GM19372 (cell line): ENCODE data around the gene ART1.
"Not testable (repeated sequence)": the region's sequence is repeated elsewhere in the genome, so short reads cannot be mapped to it uniquely, and the experiment has no call there.

ENCODE experiments used
- ATAC-seq: cut with Tn5 transposase; IDR thresholded peaks from one replicate; pipeline ENCODE4 v1.9.1; 2021; ENCODE audit warnings: mild to moderate bottlenecking, low read depth, moderate library complexity; ENCODE audit not compliant: unreplicated experiment

The ART1 gene, protein sequence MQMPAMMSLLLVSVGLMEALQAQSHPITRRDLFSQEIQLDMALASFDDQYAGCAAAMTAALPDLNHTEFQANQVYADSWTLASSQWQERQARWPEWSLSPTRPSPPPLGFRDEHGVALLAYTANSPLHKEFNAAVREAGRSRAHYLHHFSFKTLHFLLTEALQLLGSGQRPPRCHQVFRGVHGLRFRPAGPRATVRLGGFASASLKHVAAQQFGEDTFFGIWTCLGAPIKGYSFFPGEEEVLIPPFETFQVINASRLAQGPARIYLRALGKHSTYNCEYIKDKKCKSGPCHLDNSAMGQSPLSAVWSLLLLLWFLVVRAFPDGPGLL

DNA sequence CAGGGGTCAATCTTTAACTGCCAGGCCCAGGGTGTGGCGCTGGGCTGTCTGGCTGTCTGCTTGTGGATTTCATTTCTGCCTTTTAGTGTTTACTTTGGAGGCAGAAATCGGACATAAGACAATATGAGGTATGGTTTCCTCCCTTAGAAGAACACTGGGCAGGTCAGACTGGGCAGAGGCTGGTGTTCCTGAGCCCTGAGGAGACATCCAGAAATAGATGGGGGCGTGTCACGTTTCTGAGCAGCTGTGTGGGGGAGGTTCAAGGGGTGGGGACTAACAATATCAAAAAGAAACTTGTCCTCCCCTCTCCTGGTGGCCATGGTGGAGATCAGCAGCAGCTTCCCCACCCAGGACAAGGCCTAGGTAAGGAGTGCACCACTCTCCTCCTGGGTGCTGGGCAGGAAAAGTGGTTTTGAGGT, at the start of gene ART1:
Gene ART1 (plus strand): TSS at position 312 of the 419 bp plus-strand sequence. CDS start 14,086 bp downstream, outside the sequence.
- no peak for ATAC-seq

GRCh38 chr11:3597743-3598142, 47.2 kb upstream of the ART1 start:
- not testable (repeated sequence) for ATAC-seq

- ATAC-seq = not testable (repeated sequence)
These were observed 44.7 kb upstream of the ART1 start for GRCh38 chr11:3600201-3600600.

DNA sequence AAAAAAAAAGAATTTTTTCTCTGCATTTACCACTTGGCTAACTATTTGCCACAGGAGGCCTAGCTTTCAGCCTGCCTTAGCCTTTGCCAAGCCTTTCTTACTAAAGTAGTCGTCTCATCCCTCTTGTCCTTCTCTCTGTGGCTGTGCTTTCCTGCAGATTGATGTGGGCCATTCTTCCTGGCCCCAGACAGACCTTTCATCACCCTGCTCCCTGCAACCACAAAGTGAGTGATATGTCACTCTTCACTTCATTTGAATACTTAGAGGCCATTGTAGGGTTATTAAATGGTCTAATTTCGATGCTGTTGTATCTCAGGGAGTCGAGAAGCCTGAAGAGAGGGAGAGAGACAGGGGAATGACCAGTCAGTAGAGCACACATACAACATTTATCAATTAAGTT, 40.8 kb upstream of the ART1 start:
- ATAC-seq = no peak

GRCh38 chr11:3605283-3605662, 39.7 kb upstream of the ART1 start:
- ATAC-seq = no peak

GRCh38 chr11:3605771-3606203, 39.1 kb upstream of the ART1 start:
- no peak for ATAC-seq

- ATAC-seq = no peak
These were observed 35.3 kb upstream of the ART1 start for GRCh38 chr11:3609416-3610265.

GRCh38 chr11:3610846-3611245, 34.1 kb upstream of the ART1 start:
- ATAC-seq = no peak

GRCh38 chr11:3611976-3612678, 32.8 kb upstream of the ART1 start:
- no peak for ATAC-seq

- ATAC-seq = no peak
These were observed 30.8 kb upstream of the ART1 start for GRCh38 chr11:3613998-3614741.

DNA sequence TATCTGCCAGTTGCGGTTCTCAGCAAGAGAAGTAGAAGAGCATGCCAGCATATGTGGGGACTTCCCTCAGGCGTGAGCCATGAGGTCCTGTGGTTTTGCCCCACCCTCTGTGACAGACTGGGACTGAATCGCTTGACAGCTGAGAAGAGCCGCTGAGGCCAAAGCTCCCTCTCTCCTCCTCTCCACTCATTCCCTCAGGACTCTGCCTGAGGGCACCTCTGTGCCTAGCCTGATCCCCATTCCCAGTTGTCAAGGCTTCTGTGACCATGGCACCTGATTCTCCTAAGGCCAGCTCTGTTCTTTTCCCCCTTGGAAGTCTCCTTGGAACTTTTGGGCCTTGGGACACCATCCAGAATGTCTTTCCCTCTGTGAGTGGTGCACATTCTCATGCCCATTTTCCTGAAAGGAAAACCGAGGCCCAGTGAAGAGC, 30.2 kb upstream of the ART1 start:
- no peak for ATAC-seq

DNA sequence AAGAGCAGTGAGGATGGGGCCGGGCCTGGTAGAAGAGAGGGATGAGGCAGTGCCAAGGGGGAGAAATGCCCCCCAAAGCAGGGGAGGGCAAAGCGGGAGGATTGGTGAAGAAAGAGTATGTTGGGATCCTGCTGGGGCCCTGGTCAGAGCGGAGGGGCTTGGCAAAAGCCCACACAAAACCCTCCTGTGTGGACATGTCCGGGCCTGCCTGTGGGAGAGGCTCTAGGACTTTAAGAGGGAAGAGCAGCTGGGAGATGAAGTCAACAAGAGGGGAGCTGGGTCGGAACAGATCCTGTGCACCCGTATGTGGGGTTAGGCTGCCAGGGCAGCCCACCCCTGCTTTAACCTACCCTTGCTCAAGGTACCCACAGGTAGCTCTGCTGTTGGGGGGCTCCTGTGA, 28.9 kb upstream of the ART1 start:
- no peak for ATAC-seq

GRCh38 chr11:3616721-3617460, 28.0 kb upstream of the ART1 start:
- ATAC-seq = no peak

- ATAC-seq = no peak
These were observed 26.9 kb upstream of the ART1 start for GRCh38 chr11:3617990-3618389.

DNA sequence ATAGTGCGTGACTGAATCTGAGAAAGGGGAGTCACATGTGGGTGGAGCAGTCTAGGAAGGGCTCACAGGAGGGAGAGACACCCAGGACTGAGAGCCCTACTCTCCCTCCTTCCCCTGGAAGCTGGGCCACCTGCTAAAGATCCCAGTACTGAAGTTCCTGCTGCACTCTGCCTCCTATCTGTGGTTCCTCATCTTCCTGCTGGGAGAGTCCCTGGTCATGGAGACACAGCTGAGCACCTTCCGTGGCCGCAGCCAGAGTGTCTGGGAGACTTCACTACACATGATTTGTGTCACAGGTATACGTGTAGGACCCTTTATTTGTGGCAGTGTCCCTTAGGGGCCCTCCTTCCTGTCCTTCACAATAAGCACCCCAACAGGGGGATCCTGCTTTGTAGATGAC, 22.4 kb upstream of the ART1 start:
- no peak for ATAC-seq

DNA sequence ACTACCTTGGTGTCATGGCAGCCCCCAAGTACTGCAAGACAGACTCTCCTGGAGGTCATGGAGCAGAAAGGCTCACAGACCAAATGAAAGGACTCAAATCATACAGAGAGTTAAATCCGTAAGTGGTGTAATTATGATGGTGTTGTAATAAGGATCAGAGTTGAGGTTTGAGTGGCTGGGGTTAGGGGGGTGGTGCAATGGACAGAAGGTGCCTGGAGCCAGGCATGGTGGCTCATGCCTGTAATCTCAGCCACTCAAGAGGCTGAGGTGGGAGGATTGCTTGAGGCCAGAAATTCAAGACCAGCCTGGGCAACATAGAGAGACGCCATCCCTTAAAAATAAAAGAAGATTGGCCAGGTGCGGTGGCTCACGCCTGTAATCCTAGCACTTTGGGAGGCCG, 21.8 kb upstream of the ART1 start:
- no peak for ATAC-seq

DNA sequence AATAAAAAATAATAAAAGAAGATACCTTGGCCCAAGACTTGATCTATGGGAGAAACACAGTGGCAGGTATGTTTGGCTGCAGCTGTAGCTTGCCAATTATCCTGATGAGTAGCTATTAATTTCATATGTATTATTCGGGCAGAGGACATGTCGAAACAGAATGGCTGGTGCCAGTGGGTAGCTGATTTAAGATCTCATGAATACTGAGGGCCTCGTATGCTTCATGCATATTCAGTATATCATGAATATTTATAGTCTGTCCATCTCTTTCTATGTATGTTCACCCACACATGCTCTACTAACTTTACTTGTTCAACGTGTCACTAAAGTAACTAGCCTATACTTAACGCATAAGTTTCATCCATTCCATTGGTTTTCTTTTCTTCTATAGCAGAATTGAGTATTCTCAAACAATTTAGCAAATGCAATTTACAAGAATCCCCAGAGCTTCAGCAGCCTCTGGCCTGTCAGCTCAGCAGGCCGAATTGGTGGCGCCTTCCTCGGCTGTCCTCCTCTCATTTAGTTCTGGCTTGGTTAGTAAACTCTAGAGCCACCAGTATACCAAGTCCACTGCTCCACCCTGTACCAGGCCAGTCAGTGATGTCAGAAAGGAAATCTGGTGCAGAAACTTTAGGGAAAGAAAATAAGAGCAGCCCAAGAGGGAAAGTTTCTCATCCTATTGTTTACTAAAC, 21.0 kb upstream of the ART1 start:
- no peak for ATAC-seq

DNA sequence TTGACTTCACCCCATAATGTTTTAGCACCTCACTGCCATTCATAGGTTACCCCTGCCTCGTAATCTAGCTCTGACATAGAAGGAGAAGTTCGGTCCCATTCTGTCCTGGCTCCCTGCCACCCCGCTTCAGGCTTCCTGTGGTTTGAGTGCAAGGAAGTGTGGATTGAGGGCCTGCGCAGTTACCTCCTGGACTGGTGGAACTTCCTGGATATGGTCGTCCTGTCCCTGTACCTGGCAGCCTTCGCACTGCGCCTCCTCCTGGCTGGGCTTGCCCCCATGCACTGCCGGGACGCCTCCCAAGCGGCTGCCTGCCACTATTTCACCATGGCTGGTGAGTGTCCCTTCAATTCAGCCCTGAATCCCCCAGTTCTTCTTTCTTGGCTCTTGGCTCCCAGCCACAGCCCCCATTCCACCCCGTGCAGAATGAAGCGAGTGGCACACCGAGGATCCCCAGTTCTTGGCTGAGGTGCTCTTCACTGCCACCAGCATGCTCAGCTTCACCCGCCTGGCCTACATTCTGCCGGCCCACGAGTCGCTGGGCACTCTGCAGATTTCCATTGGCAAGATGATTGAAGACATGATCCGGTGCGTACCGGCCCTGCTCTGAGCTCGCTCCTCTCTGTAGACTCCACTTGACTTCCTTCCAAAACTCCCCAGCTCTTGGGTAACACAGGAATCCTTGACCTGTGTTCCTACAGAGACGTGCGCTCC, 18.5 kb upstream of the ART1 start:
- ATAC-seq = no peak

GRCh38 chr11:3627291-3627690, 17.6 kb upstream of the ART1 start:
- ATAC-seq = no peak
